ENCODE data around the gene DLG2. TPM values are rescaled to one million over a fixed set of nuclear protein-coding genes. Genes with fewer than 3 reads are reported as not detected.

The DLG2 gene
- total RNA-seq, 1 donor from 2014 or later, result 0.43 TPM

DNA sequence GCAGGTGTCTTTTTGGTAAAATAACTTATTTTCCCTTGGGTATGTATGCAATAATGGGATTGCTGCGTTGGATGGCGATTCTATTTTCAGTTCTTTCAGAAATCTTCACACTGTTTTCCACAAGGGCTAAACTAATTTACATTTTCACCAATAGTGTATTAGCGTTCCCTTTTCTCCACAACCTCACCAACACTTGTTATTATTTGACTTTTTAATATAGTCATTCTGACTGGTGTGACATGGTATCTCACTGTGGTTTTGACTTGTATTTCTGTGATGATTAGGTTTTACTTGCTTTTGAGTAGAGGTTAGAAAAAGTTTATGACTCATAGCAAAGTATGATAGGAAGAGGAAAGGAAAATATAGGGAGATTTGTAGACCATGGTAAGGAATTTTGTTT, 92.3 kb downstream of the DLG2 start:
- peaks cover 4 to 9% of the 10 kb centered on the region in 2 donors for H3K9me3 ChIP-seq
- DNase-seq (ENCODE audit: low spot score in 2 of 2), result no peak
- peaks cover 4 to 18% of the 10 kb centered on the region in 2 donors for H3K36me3 ChIP-seq
- no peak overlapping the region for H3K4me3 ChIP-seq
- no peaks in the 10 kb centered on the region for H3K27me3 ChIP-seq
- intact Hi-C loops (cut with DNase I), result no loop called here
- no peak overlapping the region for H3K27ac ChIP-seq
- TF ChIP-seq, protein P1, sequence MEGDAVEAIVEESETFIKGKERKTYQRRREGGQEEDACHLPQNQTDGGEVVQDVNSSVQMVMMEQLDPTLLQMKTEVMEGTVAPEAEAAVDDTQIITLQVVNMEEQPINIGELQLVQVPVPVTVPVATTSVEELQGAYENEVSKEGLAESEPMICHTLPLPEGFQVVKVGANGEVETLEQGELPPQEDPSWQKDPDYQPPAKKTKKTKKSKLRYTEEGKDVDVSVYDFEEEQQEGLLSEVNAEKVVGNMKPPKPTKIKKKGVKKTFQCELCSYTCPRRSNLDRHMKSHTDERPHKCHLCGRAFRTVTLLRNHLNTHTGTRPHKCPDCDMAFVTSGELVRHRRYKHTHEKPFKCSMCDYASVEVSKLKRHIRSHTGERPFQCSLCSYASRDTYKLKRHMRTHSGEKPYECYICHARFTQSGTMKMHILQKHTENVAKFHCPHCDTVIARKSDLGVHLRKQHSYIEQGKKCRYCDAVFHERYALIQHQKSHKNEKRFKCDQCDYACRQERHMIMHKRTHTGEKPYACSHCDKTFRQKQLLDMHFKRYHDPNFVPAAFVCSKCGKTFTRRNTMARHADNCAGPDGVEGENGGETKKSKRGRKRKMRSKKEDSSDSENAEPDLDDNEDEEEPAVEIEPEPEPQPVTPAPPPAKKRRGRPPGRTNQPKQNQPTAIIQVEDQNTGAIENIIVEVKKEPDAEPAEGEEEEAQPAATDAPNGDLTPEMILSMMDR (IDR thresholded peaks at IDR 0.05), result no peak
- no peaks in the 10 kb centered on the region for H3K4me1 ChIP-seq

DNA sequence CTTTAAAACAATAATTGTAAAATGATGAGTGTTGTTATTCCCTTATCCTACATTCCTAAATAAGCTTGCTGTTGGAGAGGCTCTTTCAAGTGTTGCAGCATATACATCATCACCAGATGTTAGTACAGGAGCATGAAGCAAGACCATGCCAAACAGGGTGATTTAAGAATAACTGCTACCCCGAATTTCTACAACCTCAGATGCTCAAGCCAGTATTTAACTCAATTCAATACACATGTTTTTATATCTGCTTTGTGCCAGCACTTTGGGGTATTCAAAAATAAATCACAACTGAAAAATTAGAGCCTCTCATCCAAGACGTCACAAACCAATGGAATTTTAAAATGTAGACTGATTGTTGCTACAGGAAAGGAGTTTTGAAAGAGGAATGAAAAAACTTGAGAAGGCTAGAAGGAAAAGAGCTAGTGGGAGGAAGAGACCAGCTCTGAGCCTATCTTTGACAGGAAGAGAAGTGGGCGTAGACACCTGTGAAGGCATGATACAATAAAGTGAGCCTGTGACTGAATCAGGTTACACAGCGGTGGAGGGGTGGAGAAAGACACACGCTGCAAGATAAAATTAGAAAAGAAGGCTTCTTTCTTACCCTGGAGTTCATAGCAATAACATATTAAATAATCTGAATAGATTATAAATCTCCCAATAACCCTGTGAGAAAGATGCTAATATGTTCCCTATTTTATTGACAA, 95.8 kb downstream of the DLG2 start:
- DNase-seq (ENCODE audit: low spot score in 2 of 2), result no peak
- Histone ChIP-seq H3K9me3 (peaks cover 4 to 9% of the 10 kb centered on the region in 2 donors), H3K27me3 (no peaks in the 10 kb centered on the region), H3K27ac (no peak overlapping the region), H3K36me3 (peaks cover 0 to 7% of the 10 kb centered on the region in 2 donors), H3K4me1 (no peaks in the 10 kb centered on the region), H3K4me3 (no peak overlapping the region)
- intact Hi-C loops (cut with DNase I), result no loop called here
- TF ChIP-seq, protein P1 (IDR thresholded peaks at IDR 0.05), result no peak

DNA sequence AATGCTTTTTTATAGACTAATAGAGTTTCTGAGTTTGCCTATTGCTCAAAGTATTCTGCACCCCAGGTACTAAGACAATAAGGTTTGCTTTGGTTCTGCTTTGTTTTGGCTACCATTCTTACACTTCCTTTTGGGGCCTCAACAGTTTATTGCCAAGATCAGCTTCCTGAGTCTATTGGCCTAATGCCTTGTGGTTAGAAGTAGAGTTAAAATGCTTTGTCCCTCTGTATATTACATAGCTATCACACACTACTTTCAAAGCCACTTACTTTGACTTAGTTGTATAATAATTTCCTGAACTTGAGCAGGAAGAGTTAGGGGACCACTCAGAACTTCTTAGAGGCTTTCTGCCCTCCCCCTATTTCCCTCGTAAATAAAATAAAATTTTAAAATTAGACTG, 96.5 kb downstream of the DLG2 start:
- peaks cover 4 to 9% of the 10 kb centered on the region in 2 donors for H3K9me3 ChIP-seq

DNA sequence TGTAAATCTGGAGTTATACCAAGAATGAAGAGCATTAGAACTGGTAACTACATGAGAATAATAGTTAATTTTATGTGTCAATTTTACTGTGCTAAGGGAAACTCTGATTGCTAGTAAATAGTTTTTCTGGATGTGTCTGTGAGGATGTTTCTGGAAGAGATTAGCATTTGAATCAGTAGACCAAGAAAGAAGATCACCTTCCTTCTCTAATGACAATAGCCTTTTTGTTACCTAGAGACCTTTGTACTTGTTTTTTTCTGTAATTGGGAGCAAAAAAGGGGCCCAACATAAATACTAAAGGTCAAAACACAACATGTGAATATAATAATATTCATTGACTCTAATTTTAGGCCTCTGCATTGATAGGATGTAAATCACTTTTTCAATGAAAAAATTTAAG, 100.6 kb downstream of the DLG2 start:
- H3K27me3 ChIP-seq, result no peaks in the 10 kb centered on the region
- H3K36me3 ChIP-seq, result no peaks in the 10 kb centered on the region
- intact Hi-C loops (cut with DNase I), result no loop called here
- no peak for DNase-seq (ENCODE audit: low spot score in 2 of 2)
- no peak overlapping the region for H3K4me3 ChIP-seq
- H3K27ac ChIP-seq, result no peak overlapping the region
- H3K9me3 ChIP-seq, result no peaks in the 10 kb centered on the region
- no peaks in the 10 kb centered on the region for H3K4me1 ChIP-seq
- TF ChIP-seq, protein P1 (IDR thresholded peaks at IDR 0.05), result no peak

More for the DNA sequence above, 96.5 kb downstream of the DLG2 start:
- Histone ChIP-seq H3K4me1 (no peaks in the 10 kb centered on the region), H3K36me3 (peaks cover 0 to 7% of the 10 kb centered on the region in 2 donors), H3K27me3 (no peaks in the 10 kb centered on the region), H3K27ac (no peak overlapping the region), H3K4me3 (no peak overlapping the region)
- intact Hi-C loops (cut with DNase I), result no loop called here
- TF ChIP-seq, protein P1 (IDR thresholded peaks at IDR 0.05), result no peak
- no peak for DNase-seq (ENCODE audit: low spot score in 2 of 2)

DNA sequence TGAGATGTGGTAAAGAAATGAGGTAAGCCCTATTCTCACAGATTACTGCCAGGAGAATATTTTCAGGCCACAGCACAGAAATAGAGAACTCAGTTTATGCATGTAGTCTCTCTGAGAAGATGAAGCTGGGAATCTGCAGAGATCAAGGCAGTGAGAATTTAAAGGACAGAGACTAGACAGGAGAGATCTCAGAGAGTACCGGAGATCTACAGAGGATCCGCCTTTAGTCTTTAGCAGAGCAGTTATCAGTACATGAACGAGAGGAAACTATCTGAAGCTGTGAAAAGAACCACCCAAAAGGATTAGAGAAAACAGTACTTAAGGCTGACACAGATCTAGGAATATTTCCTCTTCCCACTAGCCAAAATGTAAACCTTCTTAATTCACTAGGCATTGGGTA, 101.5 kb downstream of the DLG2 start:
- Histone ChIP-seq H3K27ac (no peak overlapping the region), H3K9me3 (no peaks in the 10 kb centered on the region), H3K4me1 (no peaks in the 10 kb centered on the region), H3K4me3 (no peak overlapping the region), H3K36me3 (no peaks in the 10 kb centered on the region), H3K27me3 (no peaks in the 10 kb centered on the region)
- DNase-seq (ENCODE audit: low spot score in 2 of 2), result no peak
- TF ChIP-seq, protein P1 (IDR thresholded peaks at IDR 0.05), result no peak
- intact Hi-C loops (cut with DNase I), result no loop called here
